B cell (primary cell): ENCODE results near the gene TYW1. TPM values are rescaled to one million over a fixed set of nuclear protein-coding genes. Genes with fewer than 3 reads are reported as not detected.
"Not testable (repeated sequence)": the region's sequence is repeated elsewhere in the genome, so short reads cannot be mapped to it uniquely, and the experiment has no call there.

Experiments used
- ATAC-seq: fragments of 200-7000 bp; cut with Tn5 transposase; one replicate; pipeline ENCODE4 v1.10.0; 2021; ENCODE audit warnings: low read depth, mild to moderate bottlenecking, moderate number of reproducible peaks, moderate library complexity
- CTCF ChIA-PET: fragments of 350-600 bp; sonication (Branson Sonifier 250); formaldehyde crosslinking; loops from one replicate; lab custom pipeline; 2021; ENCODE audit warnings: antibody characterized with exemption, inconsistent platforms; lab: Charles Lee
- POLR2A ChIA-PET: fragments of 350-600 bp; sonication (Branson Sonifier 250); formaldehyde crosslinking; loops from one replicate; lab custom pipeline; 2021; ENCODE audit warnings: antibody characterized with exemption; lab: Charles Lee
- DNase-seq: peaks from one replicate; pipeline ENCODE4 v3.0.0; 2013
- H2AFZ ChIP-seq: 2 replicates; pipeline ENCODE4 v1.6.1; 2012; ENCODE audit warnings: mild to moderate bottlenecking, low read depth, low read length; ENCODE audit not compliant: insufficient read depth, poor library complexity, severe bottlenecking
- H3K27ac ChIP-seq, 2 donors: 1 replicate in 1 of 2; 2 replicates in 1 of 2; pipeline ENCODE4 v1.5.1; 2012 to 2013; ENCODE audit warnings: low read length in 2 of 2, mild to moderate bottlenecking in 2 of 2, moderate library complexity in 1 of 2
- H3K27me3 ChIP-seq, 4 experiments: fragments of 200-600 bp in 1 of 4; sonication (generic) in 1 of 4; replicated peaks in 1 of 4; 1 replicate in 2 of 4; 2 replicates in 2 of 4; pipeline versions ENCODE4 v1.6.1 to v1.7.0; 2013 to 2016; ENCODE audit warnings: low read length in 3 of 4, mild to moderate bottlenecking in 2 of 4, mixed read lengths in 1 of 4, moderate library complexity in 1 of 4; ENCODE audit not compliant: insufficient read depth in 4 of 4, control insufficient read depth in 3 of 4; ENCODE audit errors: control extremely low read depth in 1 of 4
- H3K36me3 ChIP-seq, 2 experiments: replicated peaks in 1 of 2; 1 replicate in 1 of 2; 2 replicates in 1 of 2; pipeline versions ENCODE4 v1.6.1 to v1.7.1; 2013; ENCODE audit warnings: low read length in 1 of 2; ENCODE audit not compliant: insufficient read depth in 2 of 2, control insufficient read depth in 1 of 2; ENCODE audit errors: control extremely low read depth in 1 of 2, extremely low read depth in 1 of 2
- H3K4me1 ChIP-seq, 2 donors: fragments of 200-600 bp in 1 of 2; sonication (generic) in 1 of 2; 1 replicate in 1 of 2; 2 replicates in 1 of 2; pipeline versions ENCODE4 v1.5.1 to v1.6.1; 2013 to 2017; ENCODE audit warnings: low read length in 2 of 2; ENCODE audit not compliant: control insufficient read depth in 2 of 2, insufficient read depth in 2 of 2
- H3K4me2 ChIP-seq: replicated peaks from 2 replicates; pipeline ENCODE3; 2012; ENCODE audit warnings: mild to moderate bottlenecking, low read depth, low read length; ENCODE audit not compliant: poor library complexity, severe bottlenecking
- H3K4me3 ChIP-seq, 5 experiments: fragments of 200-600 bp in 1 of 5; sonication (generic) in 1 of 5; 1 replicate in 3 of 5; 2 replicates in 2 of 5; pipeline versions ENCODE4 v1.5.1 to v1.7.0; 2011 to 2016; ENCODE audit warnings: low read length in 4 of 5, mild to moderate bottlenecking in 4 of 5, low read depth in 2 of 5, control low read depth in 1 of 5, moderate library complexity in 1 of 5; ENCODE audit not compliant: insufficient read depth in 1 of 5; ENCODE audit errors: control extremely low read depth in 1 of 5, extremely low read depth in 1 of 5
- H3K79me2 ChIP-seq: fragments of 200-600 bp; sonication (generic); one replicate; pipeline ENCODE4 v1.6.0; 2016; ENCODE audit warnings: low read length; ENCODE audit not compliant: control insufficient read depth, insufficient read depth
- H3K9ac ChIP-seq: fragments of 200-600 bp; sonication (generic); 2 replicates; pipeline ENCODE4 v1.6.1; 2017; ENCODE audit warnings: mild to moderate bottlenecking, low read length, moderate library complexity
- H3K9me3 ChIP-seq, 3 donors: one replicate each; pipeline versions ENCODE4 v1.6.1 to v1.7.1; 2013; ENCODE audit warnings: low read length in 2 of 3; ENCODE audit not compliant: control insufficient read depth in 2 of 3, insufficient read depth in 1 of 3; ENCODE audit errors: control extremely low read depth in 1 of 3
- H4K20me1 ChIP-seq: 2 replicates; pipeline ENCODE4 v1.6.0; 2012; ENCODE audit warnings: mild to moderate bottlenecking, low read length; ENCODE audit not compliant: insufficient read depth, control insufficient read depth, poor library complexity, severe bottlenecking
- H3K27ac Mint-ChIP-seq: one replicate; pipeline ENCODE4 v1.8.0; 2021; ENCODE audit warnings: mixed read lengths
- H3K27me3 Mint-ChIP-seq: one replicate; pipeline ENCODE4 v1.8.0; 2021; ENCODE audit warnings: mixed read lengths
- H3K4me1 Mint-ChIP-seq: one replicate; pipeline ENCODE4 v1.8.0; 2021; ENCODE audit warnings: mixed read lengths
- H3K4me3 Mint-ChIP-seq: one replicate; pipeline ENCODE4 v1.8.0; 2021; ENCODE audit warnings: mixed read lengths
- H3K9me3 Mint-ChIP-seq: one replicate; pipeline ENCODE4 v1.8.0; 2022; ENCODE audit warnings: mixed read lengths; ENCODE audit not compliant: insufficient read depth
- WGBS: methylation state at CpG from one replicate; pipeline ENCODE4 v1.1.5; 2013; ENCODE audit warnings: missing lambda C conversion rate; ENCODE audit not compliant: insufficient coverage; 5-methylcytosine and 5-hydroxymethylcytosine counted together
- intact Hi-C: fragments of 100-400 bp; cut with micrococcal nuclease; formaldehyde crosslinking; loops from one replicate; pipeline ENCODE4 v1.10.0; 2022
- polyA plus RNA-seq: library from polyadenylated mRNA; depleted of rRNA; stranded (reverse); fragments of >200 nt; gene quantifications from 2 replicates; pipeline ENCODE4 v1.2.3, GENCODE V29; 2012
- total RNA-seq, 2 donors: library from RNA; stranded (reverse); fragments of 120-200 nt in 1 of 2; gene quantifications; 1 replicate in 1 of 2; 2 replicates in 1 of 2; pipeline versions ENCODE4 v1.2.3 to v1.2.4, GENCODE V29; 2013 to 2022

Gene TYW1
- total and polyA plus RNA-seq, 2 donors (not counting 1 experiment from before 2014, with no cell fraction given), result 9.4 to 33.6 TPM

DNA sequence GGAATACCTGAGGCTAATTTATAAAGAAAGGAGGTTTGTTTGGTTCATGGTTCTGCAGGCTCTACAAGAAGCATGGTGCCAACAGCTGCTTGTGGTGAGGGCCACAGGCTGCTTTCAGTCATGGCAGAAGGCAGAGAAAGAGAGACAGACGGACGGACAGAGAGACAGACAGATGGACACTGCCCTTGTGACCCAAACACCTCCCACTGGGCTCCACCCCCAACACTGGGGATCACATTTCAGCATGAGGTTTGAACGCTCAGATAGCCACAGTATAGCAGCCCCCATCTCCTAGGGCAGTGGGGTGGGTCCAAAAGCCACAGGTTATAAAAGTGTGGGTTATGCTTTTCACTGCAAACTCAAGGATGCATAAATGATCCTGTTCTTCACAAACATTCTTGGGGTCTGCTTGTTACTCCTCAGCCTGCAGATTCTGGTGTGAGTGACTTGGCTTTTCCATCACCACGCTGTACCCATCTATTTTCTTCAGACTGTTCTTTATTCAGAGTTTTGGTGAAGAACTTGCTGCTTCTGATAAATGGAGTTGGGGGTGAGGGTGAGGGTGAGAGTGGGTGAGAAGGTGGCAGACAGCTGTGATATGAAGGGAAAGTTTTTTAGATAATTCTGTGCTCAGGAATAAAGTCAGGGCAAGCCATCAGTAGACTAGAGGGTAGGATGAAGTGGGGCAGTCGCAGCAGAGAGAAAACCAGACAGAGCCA, 194.5 kb downstream of the TYW1 start:
- H3K36me3 ChIP-seq, H3K27ac ChIP-seq, CTCF ChIA-PET, H3K4me1 Mint-ChIP-seq, DNase-seq, H2AFZ ChIP-seq, ATAC-seq, H3K79me2 ChIP-seq, H4K20me1 ChIP-seq, POLR2A ChIA-PET, H3K9ac ChIP-seq, H3K4me2 ChIP-seq, H3K9me3 Mint-ChIP-seq, H3K4me1 ChIP-seq, H3K27ac Mint-ChIP-seq, H3K4me3 Mint-ChIP-seq, H3K4me3 ChIP-seq, H3K9me3 ChIP-seq, H3K27me3 Mint-ChIP-seq, intact Hi-C loops, H3K27me3 ChIP-seq: not testable (repeated sequence)
- no CpG with 5 or more reads among the region's 5 CpGs for WGBS

DNA sequence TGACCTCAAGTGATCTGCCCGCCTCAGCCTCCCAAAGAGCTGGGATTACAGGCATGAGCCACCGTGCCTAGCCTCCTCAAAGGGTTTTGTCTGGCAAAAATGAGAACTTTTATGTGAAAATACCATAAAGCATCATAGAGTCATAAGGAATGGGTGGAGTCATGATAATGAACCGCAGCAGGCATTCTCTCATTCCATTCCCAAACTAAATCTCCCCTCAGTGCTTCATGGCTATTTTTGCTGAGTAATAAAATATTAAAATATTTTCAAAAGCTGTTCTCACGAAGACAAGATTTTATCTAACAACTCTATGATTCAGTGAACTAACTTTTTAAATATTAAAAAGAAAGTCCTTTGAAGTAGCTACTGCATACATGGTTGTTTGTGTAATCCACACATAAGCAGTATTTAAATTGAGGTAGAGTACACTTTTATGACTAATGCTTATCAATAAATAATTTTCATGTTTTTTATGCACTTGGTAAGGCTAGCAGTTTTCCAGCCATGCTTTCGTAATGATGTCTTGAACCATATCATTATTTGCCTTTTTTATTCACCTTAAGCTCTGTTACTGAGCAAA, 195.6 kb downstream of the TYW1 start:
- DNase-seq, H3K4me3 Mint-ChIP-seq, H3K79me2 ChIP-seq, H3K4me2 ChIP-seq, CTCF ChIA-PET, H3K9me3 ChIP-seq, H3K4me1 Mint-ChIP-seq, H2AFZ ChIP-seq, H3K9me3 Mint-ChIP-seq, H3K4me1 ChIP-seq, H3K4me3 ChIP-seq, ATAC-seq, H3K27ac ChIP-seq, H3K27me3 Mint-ChIP-seq, POLR2A ChIA-PET, H4K20me1 ChIP-seq, intact Hi-C loops, H3K27me3 ChIP-seq, H3K36me3 ChIP-seq, H3K27ac Mint-ChIP-seq, H3K9ac ChIP-seq: not testable (repeated sequence)
- WGBS, result no CpG with 5 or more reads among the region's 5 CpGs

DNA sequence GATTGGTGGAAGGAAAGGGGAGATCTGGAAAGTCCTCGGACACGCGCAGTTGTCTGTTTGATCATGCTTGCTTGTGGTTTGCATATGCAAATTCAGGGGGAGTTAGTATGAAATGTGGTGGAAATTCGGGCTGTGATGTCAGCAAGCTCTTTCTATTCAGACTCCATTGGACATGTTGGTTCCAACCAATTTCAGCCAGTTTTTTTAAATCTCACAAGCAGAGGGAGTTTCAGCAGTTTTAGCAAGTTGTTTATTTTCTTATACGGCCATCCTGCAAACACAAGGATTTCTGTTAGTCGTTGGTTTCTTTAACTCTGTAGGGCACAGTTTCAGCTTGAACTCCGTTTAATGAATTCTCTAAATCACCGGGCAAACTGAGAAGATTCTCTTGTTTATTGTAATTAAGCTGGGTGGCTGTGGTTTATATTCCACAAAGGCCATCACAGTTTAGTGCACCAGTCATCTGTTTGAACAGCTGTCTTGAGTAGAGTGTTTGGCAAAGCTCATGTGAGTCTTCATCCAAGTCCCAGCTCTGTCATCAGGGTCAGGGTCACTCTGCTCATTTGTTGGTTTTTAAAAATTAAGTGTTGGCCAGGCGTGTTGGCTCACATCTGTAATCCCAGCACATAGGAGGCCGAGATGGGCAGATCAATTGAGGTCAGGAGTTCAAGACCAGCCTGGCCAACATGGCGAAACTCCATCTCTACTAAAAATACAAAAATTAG, 196.4 kb downstream of the TYW1 start:
- H4K20me1 ChIP-seq, H3K9ac ChIP-seq, intact Hi-C loops, ATAC-seq, H3K27me3 Mint-ChIP-seq, H3K27me3 ChIP-seq, H3K9me3 Mint-ChIP-seq, H3K4me2 ChIP-seq, H3K79me2 ChIP-seq, H3K9me3 ChIP-seq, DNase-seq, H3K4me1 Mint-ChIP-seq, H2AFZ ChIP-seq, H3K27ac Mint-ChIP-seq, H3K4me1 ChIP-seq, CTCF ChIA-PET, H3K36me3 ChIP-seq, H3K4me3 Mint-ChIP-seq, H3K27ac ChIP-seq, POLR2A ChIA-PET, H3K4me3 ChIP-seq: not testable (repeated sequence)
- WGBS, result 94% methylated on average over 6 of the region's 11 CpGs

DNA sequence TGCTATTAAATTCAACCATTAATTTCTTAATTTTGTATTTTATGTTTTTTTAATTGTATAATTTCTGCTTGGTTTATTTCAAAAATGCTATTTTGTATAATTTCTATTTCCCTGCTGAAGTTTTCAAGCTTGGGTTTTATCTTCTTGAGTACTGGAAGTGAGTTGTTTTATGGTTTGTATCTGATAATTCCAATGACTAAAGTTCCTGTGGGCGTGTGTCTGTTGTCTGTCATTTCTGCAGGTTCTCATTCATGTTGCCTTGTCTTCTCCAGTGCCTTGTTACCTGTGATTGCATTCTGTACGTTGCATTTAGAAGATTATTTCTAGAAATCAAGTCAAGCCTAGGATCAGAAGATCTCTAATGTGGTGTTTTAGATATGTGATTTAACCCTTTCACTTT, 199.5 kb downstream of the TYW1 start:
- H3K9me3 ChIP-seq, ATAC-seq, H3K4me1 Mint-ChIP-seq, CTCF ChIA-PET, POLR2A ChIA-PET, H3K9ac ChIP-seq, H3K4me1 ChIP-seq, H3K4me3 Mint-ChIP-seq, H3K27me3 ChIP-seq, H3K27ac Mint-ChIP-seq, H3K27ac ChIP-seq, H3K36me3 ChIP-seq, H3K9me3 Mint-ChIP-seq, H2AFZ ChIP-seq, H3K79me2 ChIP-seq, H3K4me3 ChIP-seq, DNase-seq, H3K4me2 ChIP-seq, intact Hi-C loops, H3K27me3 Mint-ChIP-seq, H4K20me1 ChIP-seq: not testable (repeated sequence)
- WGBS, result 100% methylated on average over 1 of the region's 2 CpGs
